KMS-11 (cell line): Measurements from ENCODE around the gene PDZRN4.

Experiments used
- H2AFZ ChIP-seq: fragments of 200-600 bp; sonication (generic); 2 replicates; pipeline ENCODE4 v1.6.1; 2016; ENCODE audit warnings: antibody characterized with exemption, mixed run types, low read depth
- H3K27ac ChIP-seq: fragments of 200-600 bp; sonication (generic); 2 replicates; pipeline ENCODE4 v1.6.1; 2016; ENCODE audit warnings: mild to moderate bottlenecking, mixed run types
- H3K27me3 ChIP-seq: fragments of 200-600 bp; sonication (generic); 2 replicates; pipeline ENCODE4 v1.6.1; 2017; ENCODE audit warnings: mild to moderate bottlenecking, low read depth, mixed run types, moderate library complexity; ENCODE audit not compliant: insufficient read depth
- H3K36me3 ChIP-seq: fragments of 200-600 bp; sonication (generic); 2 replicates; pipeline ENCODE4 v1.6.1; 2017; ENCODE audit warnings: mild to moderate bottlenecking, mixed run types; ENCODE audit not compliant: insufficient read depth
- H3K4me1 ChIP-seq: fragments of 200-600 bp; sonication (generic); 2 replicates; pipeline ENCODE4 v1.6.1; 2016; ENCODE audit warnings: mild to moderate bottlenecking, low read depth, mixed run types; ENCODE audit not compliant: poor library complexity, severe bottlenecking
- H3K4me2 ChIP-seq: fragments of 200-600 bp; sonication (generic); 2 replicates; pipeline ENCODE4 v1.7.0; 2016; ENCODE audit warnings: mild to moderate bottlenecking, mixed run types
- H3K4me3 ChIP-seq: fragments of 200-600 bp; sonication (generic); IDR thresholded peaks from 2 replicates; pipeline ENCODE4 v1.6.1; 2017; ENCODE audit warnings: low read depth, low read length, mixed read lengths; ENCODE audit not compliant: insufficient read depth
- H3K79me2 ChIP-seq: fragments of 200-600 bp; sonication (generic); 2 replicates; pipeline ENCODE4 v1.6.1; 2016; ENCODE audit warnings: low read depth, mixed run types; ENCODE audit not compliant: insufficient read depth
- H3K9ac ChIP-seq: fragments of 200-600 bp; sonication (generic); 2 replicates; pipeline ENCODE4 v1.6.1; 2016; ENCODE audit warnings: mild to moderate bottlenecking, mixed run types
- H4K20me1 ChIP-seq: fragments of 200-600 bp; sonication (generic); 2 replicates; pipeline ENCODE4 v1.6.1; 2016; ENCODE audit warnings: mild to moderate bottlenecking, mixed run types; ENCODE audit not compliant: insufficient read depth
- CTCF ChIP-seq: fragments of 200-600 bp; sonication (generic); conservative IDR thresholded peaks from 2 replicates; pipeline ENCODE4 v1.6.1; 2017; ENCODE audit warnings: low read depth, mild to moderate bottlenecking, antibody characterized with exemption, low read length, moderate library complexity, mixed read lengths

The PDZRN4 gene

GRCh38 chr12:41225179-41225578 lies 37.1 kb downstream of the PDZRN4 start:
- H3K27me3 ChIP-seq: no peaks in the 10 kb centered on the region
- H3K27ac ChIP-seq: no peak overlapping the region
- no peak overlapping the region for H2AFZ ChIP-seq
- H3K4me1 ChIP-seq: no peaks in the 10 kb centered on the region
- TF ChIP-seq CTCF: no peak
- H3K4me3 ChIP-seq: no peak overlapping the region
- H3K36me3 ChIP-seq: no peaks in the 10 kb centered on the region
- H4K20me1 ChIP-seq: no peaks in the 10 kb centered on the region
- H3K79me2 ChIP-seq: no peaks in the 10 kb centered on the region
- H3K4me2 ChIP-seq: no peak overlapping the region
- H3K9ac ChIP-seq: no peak overlapping the region

DNA sequence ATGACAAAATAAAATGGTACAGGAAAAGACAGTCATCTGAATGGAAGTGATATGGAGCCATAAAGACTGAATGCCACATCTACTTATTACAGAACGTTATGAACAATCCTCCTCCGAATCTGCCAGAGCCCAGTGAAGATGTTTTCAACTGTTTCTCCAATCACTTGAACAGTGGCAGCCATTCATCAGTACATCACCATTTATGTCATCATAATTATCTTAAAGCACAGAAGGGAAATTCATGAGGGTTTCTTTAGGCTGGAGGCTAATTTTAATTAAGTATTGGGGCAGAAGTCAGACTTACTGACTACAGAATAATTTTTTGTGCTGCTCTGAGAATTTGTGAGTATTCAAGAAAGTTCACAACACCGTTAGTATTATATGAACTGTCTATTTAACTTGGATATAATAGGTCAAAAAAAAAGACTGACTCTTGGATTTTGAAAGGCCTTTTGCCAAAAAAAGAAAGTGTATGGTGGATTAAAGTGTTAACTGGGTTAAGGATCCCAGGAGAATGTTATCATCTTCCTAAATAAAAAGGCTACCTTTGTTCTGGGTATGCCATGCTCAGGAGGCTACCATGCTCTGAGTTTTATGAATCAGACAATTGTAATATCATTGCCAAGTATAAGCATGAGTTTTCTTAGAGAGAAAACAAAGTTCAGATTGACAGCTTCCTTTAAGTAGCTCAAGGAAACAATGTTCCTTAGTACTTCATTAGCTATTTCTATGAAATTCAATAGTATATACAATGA lies 40.1 kb downstream of the PDZRN4 start:
- no peak for TF ChIP-seq CTCF
- Histone ChIP-seq H3K27me3 (no peaks in the 10 kb centered on the region), H3K4me2 (no peak overlapping the region), H3K9ac (no peak overlapping the region), H3K4me3 (no peak overlapping the region), H2AFZ (no peak overlapping the region), H3K4me1 (no peaks in the 10 kb centered on the region), H3K27ac (no peak overlapping the region), H4K20me1 (no peaks in the 10 kb centered on the region), H3K79me2 (no peaks in the 10 kb centered on the region), H3K36me3 (no peaks in the 10 kb centered on the region)

GRCh38 chr12:41230756-41231155 lies 42.6 kb downstream of the PDZRN4 start:
- Histone ChIP-seq H3K4me2 (no peak overlapping the region), H3K9ac (no peak overlapping the region), H3K27ac (no peak overlapping the region), H3K4me1 (no peaks in the 10 kb centered on the region), H4K20me1 (no peaks in the 10 kb centered on the region), H3K27me3 (no peaks in the 10 kb centered on the region), H3K4me3 (no peak overlapping the region), H3K79me2 (no peaks in the 10 kb centered on the region), H3K36me3 (no peaks in the 10 kb centered on the region), H2AFZ (no peak overlapping the region)
- TF ChIP-seq CTCF: no peak

- no peaks in the 10 kb centered on the region for H3K79me2 ChIP-seq
- H3K27ac ChIP-seq: no peak overlapping the region
- no peak overlapping the region for H3K4me3 ChIP-seq
- no peak for TF ChIP-seq CTCF
- H3K4me1 ChIP-seq: no peaks in the 10 kb centered on the region
- no peak overlapping the region for H3K9ac ChIP-seq
- H3K36me3 ChIP-seq: no peaks in the 10 kb centered on the region
- H3K4me2 ChIP-seq: no peak overlapping the region
- H2AFZ ChIP-seq: no peak overlapping the region
- no peaks in the 10 kb centered on the region for H4K20me1 ChIP-seq
- H3K27me3 ChIP-seq: no peaks in the 10 kb centered on the region
These were observed 46.6 kb downstream of the PDZRN4 start for GRCh38 chr12:41234692-41235091.
